A673 (cell line): ENCODE data around the gene HSD3B1.

Source experiments
- CTCF ChIP-seq: fragments of 300-800, 200-600 bp; sonication (generic); conservative IDR thresholded peaks from 2 replicates; pipeline ENCODE4 v1.5.1; 2017; ENCODE audit warnings: low read depth, mild to moderate bottlenecking, antibody characterized with exemption, low read length, moderate library complexity, mixed read lengths
- EZH2 ChIP-seq: fragments of 200-600 bp; sonication (generic); IDR thresholded peaks from 2 replicates; pipeline ENCODE4 v1.6.1; 2017; ENCODE audit warnings: borderline replicate concordance, low read depth, mild to moderate bottlenecking, mixed read lengths, antibody characterized with exemption, low read length; ENCODE audit not compliant: poor library complexity, severe bottlenecking

GRCh38 chr1:119471566-119471965 lies 35.4 kb upstream of the HSD3B1 start:
- no peak for TF ChIP-seq EZH2
- no peak for TF ChIP-seq CTCF
